Measurements from ENCODE around the gene SHMT1. TPM values are rescaled to one million over a fixed set of nuclear protein-coding genes. Genes with fewer than 3 reads are reported as not detected.
"Not testable (repeated sequence)": the region's sequence is repeated elsewhere in the genome, so short reads cannot be mapped to it uniquely, and the experiment has no call there.

Gene SHMT1
- total RNA-seq, 1 experiment from 2014 or later: 62.7 TPM

GRCh38 chr17:18378614-18379013, 15.3 kb upstream of the SHMT1 start:
- DNase-seq (ENCODE audit: low spot score): not testable (repeated sequence)

- no peak for DNase-seq (ENCODE audit: low spot score)
These were observed 14.8 kb upstream of the SHMT1 start for GRCh38 chr17:18378205-18378505.

- DNase-seq (ENCODE audit: low spot score): peak; percentile 65
These were observed 14.3 kb upstream of the SHMT1 start, which contains the start of gene EVPLL for GRCh38 chr17:18377437-18378204. Gene EVPLL (plus strand): TSS chr17:18377778. CDS start chr17:18380938, 3,160 bp downstream.

- DNase-seq (ENCODE audit: low spot score): no peak
These were observed 10.9 kb upstream of the SHMT1 start for GRCh38 chr17:18374216-18374615.

GRCh38 chr17:18373181-18373580, 9.8 kb upstream of the SHMT1 start:
- DNase-seq (ENCODE audit: low spot score): not testable (repeated sequence)

GRCh38 chr17:18371455-18371854, 8.1 kb upstream of the SHMT1 start:
- DNase-seq (ENCODE audit: low spot score): no peak

- DNase-seq (ENCODE audit: low spot score): no peak
These were observed 7.4 kb upstream of the SHMT1 start for GRCh38 chr17:18370761-18371160.

GRCh38 chr17:18368946-18369345, 5.6 kb upstream of the SHMT1 start:
- no peak for DNase-seq (ENCODE audit: low spot score)

- DNase-seq (ENCODE audit: low spot score): no peak
These were observed 816 bp upstream of the SHMT1 start for GRCh38 chr17:18364166-18364565.

GRCh38 chr17:18362698-18363100, 651 bp downstream of the SHMT1 start:
- DNase-seq (ENCODE audit: low spot score): peak; percentile 76

- DNase-seq (ENCODE audit: low spot score): no peak
These were observed 1.3 kb downstream of the SHMT1 start for GRCh38 chr17:18361837-18362697.

- DNase-seq (ENCODE audit: low spot score): no peak
These were observed 2.8 kb downstream of the SHMT1 start for GRCh38 chr17:18360518-18360917.

GRCh38 chr17:18356624-18357023, 6.7 kb downstream of the SHMT1 start:
- DNase-seq (ENCODE audit: low spot score): no peak

GRCh38 chr17:18353541-18353940, 9.8 kb downstream of the SHMT1 start:
- no peak for DNase-seq (ENCODE audit: low spot score)

- DNase-seq (ENCODE audit: low spot score): no peak
These were observed 19.3 kb downstream of the SHMT1 start for GRCh38 chr17:18344021-18344420.

GRCh38 chr17:18339933-18340332, 23.4 kb downstream of the SHMT1 start:
- no peak for DNase-seq (ENCODE audit: low spot score)

- not testable (repeated sequence) for DNase-seq (ENCODE audit: low spot score)
These were observed 25.2 kb downstream of the SHMT1 start for GRCh38 chr17:18338158-18338557.

- DNase-seq (ENCODE audit: low spot score): no peak
These were observed 30.4 kb downstream of the SHMT1 start for GRCh38 chr17:18332909-18333489.

GRCh38 chr17:18331879-18332278, 31.5 kb downstream of the SHMT1 start:
- no peak for DNase-seq (ENCODE audit: low spot score)

GRCh38 chr17:18328643-18329204, 34.6 kb downstream of the SHMT1 start:
- DNase-seq (ENCODE audit: low spot score): no peak

- no peak for DNase-seq (ENCODE audit: low spot score)
These were observed 35.8 kb downstream of the SHMT1 start for GRCh38 chr17:18327556-18327955.

- no peak for DNase-seq (ENCODE audit: low spot score)
These were observed 36.3 kb downstream of the SHMT1 start for GRCh38 chr17:18327093-18327492.

Data from HT-29 (cell line).